ENCODE measurements around the gene C5orf22.

GRCh38 chr5:31551878-31552277, 19.8 kb downstream of the C5orf22 start:
- TF ChIP-seq POLR2A (IDR thresholded peaks at IDR 0.05) (no peak), CTCF (IDR thresholded peaks at IDR 0.05) (no peak), EP300 (IDR thresholded peaks at IDR 0.05) (no peak), POLR2AphosphoS5 (IDR thresholded peaks at IDR 0.05) (no peak)

Measured in stomach (tissue), 4 donors.